ENCODE measurements around the gene ZNRF3. TPM values are rescaled to one million over a fixed set of nuclear protein-coding genes. Genes with fewer than 3 reads are reported as not detected.

Gene ZNRF3
- total RNA-seq, 1 donor from 2014 or later, result 6.7 TPM

- peaks cover 6% of the 10 kb centered on the region for H3K36me3 Mint-ChIP-seq (ENCODE audit: low read depth)
- no peak overlapping the region for H3K4me3 Mint-ChIP-seq (ENCODE audit: unreplicated experiment)
- no peak for DNase-seq (ENCODE audit: low spot score)
- peaks cover 7% of the 10 kb centered on the region for H3K9me3 Mint-ChIP-seq (ENCODE audit: low read depth)
- H3K4me1 Mint-ChIP-seq (ENCODE audit: low read depth), result peaks cover 23% of the 10 kb centered on the region
- no peaks in the 10 kb centered on the region for H3K27me3 Mint-ChIP-seq (ENCODE audit: low read depth)
- no peak for TF ChIP-seq CTCF (IDR thresholded peaks at IDR 0.05)
- no peak overlapping the region for H3K27ac Mint-ChIP-seq (ENCODE audit: unreplicated experiment)
These were observed 131.4 kb downstream of the ZNRF3 start for GRCh38 chr22:29014773-29015172.

- Mint-ChIP-seq H3K27ac (ENCODE audit: unreplicated experiment) (no peak overlapping the region), H3K36me3 (ENCODE audit: low read depth) (peaks cover 6% of the 10 kb centered on the region), H3K4me3 (ENCODE audit: unreplicated experiment) (no peak overlapping the region), H3K9me3 (ENCODE audit: low read depth) (peaks cover 7% of the 10 kb centered on the region), H3K4me1 (ENCODE audit: low read depth) (peaks cover 11% of the 10 kb centered on the region), H3K27me3 (ENCODE audit: low read depth) (no peaks in the 10 kb centered on the region)
- DNase-seq (ENCODE audit: low spot score), result no peak
- TF ChIP-seq CTCF (IDR thresholded peaks at IDR 0.05), result no peak
These were observed 132.9 kb downstream of the ZNRF3 start for GRCh38 chr22:29016067-29016938.

- Mint-ChIP-seq H3K27ac (ENCODE audit: unreplicated experiment) (no peak overlapping the region), H3K27me3 (ENCODE audit: low read depth) (no peaks in the 10 kb centered on the region), H3K4me1 (ENCODE audit: low read depth) (peaks cover 7% of the 10 kb centered on the region), H3K4me3 (ENCODE audit: unreplicated experiment) (no peak overlapping the region), H3K9me3 (ENCODE audit: low read depth) (peaks cover 7% of the 10 kb centered on the region), H3K36me3 (ENCODE audit: low read depth) (peaks cover 6% of the 10 kb centered on the region)
- no peak for DNase-seq (ENCODE audit: low spot score)
- TF ChIP-seq CTCF (IDR thresholded peaks at IDR 0.05), result no peak
These were observed 135.2 kb downstream of the ZNRF3 start for GRCh38 chr22:29018293-29019189.

GRCh38 chr22:29022101-29022817 lies 138.9 kb downstream of the ZNRF3 start:
- H3K4me1 Mint-ChIP-seq (ENCODE audit: low read depth), result peaks cover 7% of the 10 kb centered on the region
- H3K27me3 Mint-ChIP-seq (ENCODE audit: low read depth), result no peaks in the 10 kb centered on the region
- no peak overlapping the region for H3K4me3 Mint-ChIP-seq (ENCODE audit: unreplicated experiment)
- DNase-seq (ENCODE audit: low spot score), result no peak
- H3K9me3 Mint-ChIP-seq (ENCODE audit: low read depth), result peaks cover 7% of the 10 kb centered on the region
- peaks cover 8% of the 10 kb centered on the region for H3K36me3 Mint-ChIP-seq (ENCODE audit: low read depth)
- H3K27ac Mint-ChIP-seq (ENCODE audit: unreplicated experiment), result peak overlapping the region; percentile 37
- TF ChIP-seq CTCF (IDR thresholded peaks at IDR 0.05), result no peak

Data from chondrocyte (in vitro differentiated cells).